HCT116 (cell line): ENCODE data around the gene NAA40. TPM values are rescaled to one million over a fixed set of nuclear protein-coding genes. Genes with fewer than 3 reads are reported as not detected.
A peak's percentile ranks its signal among the peaks of the same experiment; 100 is the strongest.

Source experiments
- ATAC-seq: fragments of 200-7000 bp; cut with Tn5 transposase; 2 replicates; pipeline ENCODE4 v1.9.1; 2020; ENCODE audit warnings: mild to moderate bottlenecking, moderate library complexity
- BruUV-seq: library from RNA; stranded (reverse); fragments of 400-500 nt; replicated peaks from 2 replicates; lab custom pipeline; 2021; lab: Mats Ljungman, UMichigan
- CTCF ChIA-PET: fragments of 300-600 bp; sonication (Branson Sonifier 250); formaldehyde crosslinking; loops from one replicate; lab custom pipeline; 2021; ENCODE audit warnings: antibody characterized with exemption; lab: Charles Lee
- POLR2A ChIA-PET: fragments of 300-600, 350-600 bp; sonication (Branson Sonifier 250); formaldehyde crosslinking; loops from one replicate; lab custom pipeline; 2021; ENCODE audit warnings: antibody characterized with exemption; lab: Charles Lee
- RAD21 ChIA-PET, 2 experiments: fragments of 300-600 bp; sonication (Branson Sonifier 250); formaldehyde crosslinking; loops; one replicate each; lab custom pipeline; 2023; ENCODE audit warnings: low total read pairs in 2 of 2; ENCODE audit not compliant: uncharacterized antibody in 2 of 2, unreplicated experiment in 2 of 2, low non-redundant PET in 1 of 2; lab: Charles Lee
- DNase-seq: peaks from one replicate; pipeline ENCODE4 v3.0.0-alpha.2; 2010; ENCODE audit warnings: low read depth, low spot score
- H2AFZ ChIP-seq: fragments of 200-600 bp; shearing (Covaris generic), sonication (generic); 2 replicates; pipeline ENCODE4 v1.6.1; 2017; ENCODE audit warnings: low read depth, mixed run types, mixed read lengths, antibody characterized with exemption, low read length; ENCODE audit not compliant: poor library complexity, severe bottlenecking
- H3K27ac ChIP-seq: 2 replicates; pipeline ENCODE4 v1.5.1; 2012; ENCODE audit warnings: low read depth, low read length
- H3K27me3 ChIP-seq: fragments of 200-600 bp; sonication (generic); 2 replicates; pipeline ENCODE4 v1.6.1; 2016; ENCODE audit warnings: mixed run types, low read length, mixed read lengths; ENCODE audit not compliant: insufficient read depth
- H3K36me3 ChIP-seq, 2 experiments: fragments of 200-500 bp in 1 of 2; fragments of 200-600 bp in 1 of 2; sonication (Bioruptor generic) in 1 of 2; sonication (generic) in 1 of 2; 2 replicates each; pipeline versions ENCODE4 v1.5.1 to v1.6.1; 2014 to 2016; ENCODE audit warnings: low read length in 2 of 2, inconsistent platforms in 1 of 2, mixed read lengths in 1 of 2, mixed run types in 1 of 2; ENCODE audit not compliant: insufficient read depth in 2 of 2, control insufficient read depth in 1 of 2
- H3K4me1 ChIP-seq, 2 experiments: fragments of 200-600 bp in 1 of 2; sonication (generic) in 1 of 2; 2 replicates each; pipeline versions ENCODE4 v1.5.1 to v1.6.1; 2012 to 2017; ENCODE audit warnings: low read length in 2 of 2, inconsistent platforms in 1 of 2, mild to moderate bottlenecking in 1 of 2, mixed read lengths in 1 of 2, mixed run types in 1 of 2, moderate library complexity in 1 of 2; ENCODE audit not compliant: insufficient read depth in 2 of 2, control insufficient read depth in 1 of 2
- H3K4me2 ChIP-seq: fragments of 200-600 bp; sonication (generic); 2 replicates; pipeline ENCODE4 v1.6.1; 2017; ENCODE audit warnings: mixed run types, low read length, mixed read lengths
- H3K4me3 ChIP-seq, 2 experiments: fragments of 200-600 bp in 1 of 2; sonication (generic) in 1 of 2; replicated peaks in 1 of 2; 2 replicates each; pipeline ENCODE4 v1.5.1; 2011 to 2016; ENCODE audit warnings: low read length in 2 of 2, control low read depth in 1 of 2, low read depth in 1 of 2, mild to moderate bottlenecking in 1 of 2, mixed read lengths in 1 of 2, mixed run types in 1 of 2
- H3K79me2 ChIP-seq: fragments of 200-600 bp; sonication (generic); 2 replicates; pipeline ENCODE4 v1.6.1; 2017; ENCODE audit warnings: mild to moderate bottlenecking, mixed run types, low read length, moderate library complexity, mixed read lengths; ENCODE audit not compliant: insufficient read depth
- H3K9ac ChIP-seq: fragments of 200-600 bp; sonication (generic); 2 replicates; pipeline ENCODE4 v1.6.1; 2016; ENCODE audit warnings: low read length, mixed read lengths
- H3K9me2 ChIP-seq: fragments of 200-600 bp; sonication (generic), shearing (Covaris generic); 2 replicates; pipeline ENCODE4 v1.6.1; 2017; ENCODE audit warnings: mixed run types, mild to moderate bottlenecking, moderate library complexity; ENCODE audit not compliant: insufficient read depth
- H3K9me3 ChIP-seq, 2 experiments: fragments of 200-500 bp in 1 of 2; fragments of 200-600 bp in 1 of 2; sonication (Bioruptor generic) in 1 of 2; sonication (generic) in 1 of 2; 2 replicates each; pipeline ENCODE4 v1.6.1; 2014 to 2017; ENCODE audit warnings: low read length in 2 of 2, mixed read lengths in 2 of 2, inconsistent platforms in 1 of 2, low read depth in 1 of 2, mild to moderate bottlenecking in 1 of 2, mixed run types in 1 of 2, moderate library complexity in 1 of 2; ENCODE audit not compliant: control insufficient read depth in 1 of 2, insufficient read depth in 1 of 2
- H4K20me1 ChIP-seq: fragments of 200-600 bp; sonication (generic), shearing (Covaris generic); 2 replicates; pipeline ENCODE4 v1.6.1; 2017; ENCODE audit warnings: mixed run types, mild to moderate bottlenecking, moderate library complexity; ENCODE audit not compliant: insufficient read depth
- CEBPB ChIP-seq: IDR thresholded peaks from 2 replicates; pipeline ENCODE4 v1.6.1; 2012; ENCODE audit warnings: low read depth
- EGR1 ChIP-seq: IDR thresholded peaks from 2 replicates; pipeline ENCODE4 v1.6.1; 2012; ENCODE audit warnings: low read depth
- ELF1 ChIP-seq: IDR thresholded peaks from 2 replicates; pipeline ENCODE4 v1.6.1; 2012; ENCODE audit warnings: low read depth, borderline replicate concordance
- EZH2phosphoT487 ChIP-seq: fragments of 200-600 bp; IDR thresholded peaks from 2 replicates; pipeline ENCODE4 v1.6.1; 2018; ENCODE audit warnings: antibody characterized with exemption, borderline replicate concordance
- JUND ChIP-seq: IDR thresholded peaks from 2 replicates; pipeline ENCODE4 v1.6.1; 2012
- MAX ChIP-seq: IDR thresholded peaks from 2 replicates; pipeline ENCODE4 v1.6.1; 2012
- RAD21 ChIP-seq: IDR thresholded peaks from 2 replicates; pipeline ENCODE4 v1.6.1; 2012; ENCODE audit warnings: low read depth, mild to moderate bottlenecking
- SP1 ChIP-seq: IDR thresholded peaks from 2 replicates; pipeline ENCODE4 v1.6.1; 2012; ENCODE audit warnings: low read depth
- SRF ChIP-seq: IDR thresholded peaks from 2 replicates; pipeline ENCODE4 v1.6.1; 2012; ENCODE audit warnings: low read depth
- intact Hi-C: fragments of 100-400 bp; cut with micrococcal nuclease; formaldehyde crosslinking; loops from 2 replicates; pipeline ENCODE4 v1.10.0; 2022
- total RNA-seq: library from RNA; stranded (reverse); gene quantifications from one replicate; pipeline ENCODE4 v1.2.1, GENCODE V29; 2021; ENCODE audit not compliant: unreplicated experiment
- TF ChIP-seq, protein P1 (sequence below), 3 experiments: fragments of 200-600 bp in 1 of 3; sonication (generic) in 1 of 3; IDR thresholded peaks in 2 of 3; conservative IDR thresholded peaks in 1 of 3; 2 replicates each; pipeline ENCODE4 v1.5.1; 2012 to 2017; ENCODE audit warnings: low read depth in 2 of 3, low read length in 2 of 3, antibody characterized with exemption in 1 of 3, borderline replicate concordance in 1 of 3, control low read depth in 1 of 3, mild to moderate bottlenecking in 1 of 3, mixed read lengths in 1 of 3, mixed run types in 1 of 3, moderate library complexity in 1 of 3; ENCODE audit not compliant: insufficient read depth in 1 of 3

Gene NAA40
- total RNA-seq, 1 experiment from 2014 or later = 25.3 TPM

DNA sequence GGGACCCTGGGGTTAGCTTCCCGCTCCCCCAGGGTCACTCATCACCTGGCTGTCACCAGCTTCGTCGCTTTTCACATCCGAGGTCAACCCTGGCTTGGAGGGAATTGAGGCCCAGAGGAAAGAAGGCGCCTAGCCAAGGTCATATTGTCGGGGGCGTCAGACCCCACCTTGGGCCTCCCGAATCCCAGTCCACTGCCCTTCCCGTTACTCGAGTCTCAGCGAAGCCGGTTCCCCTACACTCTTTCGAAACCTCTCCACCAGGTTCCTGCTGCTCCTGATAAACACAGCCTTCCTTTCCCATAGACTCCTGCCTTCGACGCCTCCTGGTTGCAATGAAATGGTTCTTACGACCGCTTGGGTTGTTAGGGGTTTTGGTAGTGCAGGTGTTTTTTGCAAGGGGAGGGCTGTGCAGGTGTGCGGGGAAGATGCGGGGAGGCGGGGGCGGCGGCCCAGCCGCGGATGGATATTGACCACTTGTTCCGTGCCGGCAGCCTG, 642 bp downstream of the NAA40 start:
- DNase-seq (no peak), ATAC-seq (no peak)
- Histone ChIP-seq H3K9me3 (no peaks in the 10 kb centered on the region), H2AFZ (no peak overlapping the region), H3K4me3 (peak overlapping the region; percentile 92 to 97), H3K9ac (peak overlapping the region; percentile 89), H3K36me3 (no peaks in the 10 kb centered on the region), H4K20me1 (no peaks in the 10 kb centered on the region), H3K9me2 (no peaks in the 10 kb centered on the region), H3K4me2 (peak overlapping the region; percentile 94), H3K27me3 (no peaks in the 10 kb centered on the region), H3K27ac (peak overlapping the region; percentile 63), H3K79me2 (peaks cover 56% of the 10 kb centered on the region), H3K4me1 (peaks cover 10 to 29% of the 10 kb centered on the region in 2 experiments)
- intact Hi-C loops = no loop called here
- RAD21 ChIA-PET = interaction anchor here (0.6 kb wide), 2 partner anchors 22 to 68 kb away, joined by 3 read pairs; no protein-coding TSS in a partner anchor
- no TSS peak for BruUV-seq
- TF ChIP-seq SRF = no peak
- TF ChIP-seq ELF1 = no peak
- TF ChIP-seq EGR1 = 0 out of 2 replicates have a peak, but pooled peaks have one; percentile 10
- TF ChIP-seq RAD21 = no peak
- TF ChIP-seq, protein P1, sequence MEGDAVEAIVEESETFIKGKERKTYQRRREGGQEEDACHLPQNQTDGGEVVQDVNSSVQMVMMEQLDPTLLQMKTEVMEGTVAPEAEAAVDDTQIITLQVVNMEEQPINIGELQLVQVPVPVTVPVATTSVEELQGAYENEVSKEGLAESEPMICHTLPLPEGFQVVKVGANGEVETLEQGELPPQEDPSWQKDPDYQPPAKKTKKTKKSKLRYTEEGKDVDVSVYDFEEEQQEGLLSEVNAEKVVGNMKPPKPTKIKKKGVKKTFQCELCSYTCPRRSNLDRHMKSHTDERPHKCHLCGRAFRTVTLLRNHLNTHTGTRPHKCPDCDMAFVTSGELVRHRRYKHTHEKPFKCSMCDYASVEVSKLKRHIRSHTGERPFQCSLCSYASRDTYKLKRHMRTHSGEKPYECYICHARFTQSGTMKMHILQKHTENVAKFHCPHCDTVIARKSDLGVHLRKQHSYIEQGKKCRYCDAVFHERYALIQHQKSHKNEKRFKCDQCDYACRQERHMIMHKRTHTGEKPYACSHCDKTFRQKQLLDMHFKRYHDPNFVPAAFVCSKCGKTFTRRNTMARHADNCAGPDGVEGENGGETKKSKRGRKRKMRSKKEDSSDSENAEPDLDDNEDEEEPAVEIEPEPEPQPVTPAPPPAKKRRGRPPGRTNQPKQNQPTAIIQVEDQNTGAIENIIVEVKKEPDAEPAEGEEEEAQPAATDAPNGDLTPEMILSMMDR (IDR thresholded peaks at IDR 0.05 in 2 of 3, conservative IDR thresholded peaks at IDR 0.05 in 1 of 3; ENCODE audit: borderline replicate concordance in 1 of 3, insufficient read depth in 1 of 3, low read depth in 2 of 3, low read length in 2 of 3) = no peak
- CTCF ChIA-PET = interaction anchor here (0.8 kb wide), 1 partner anchor 102 kb away, joined by 3 read pairs; no protein-coding TSS in a partner anchor
- POLR2A ChIA-PET = no interaction called here

- Histone ChIP-seq H2AFZ (no peak overlapping the region), H3K9me2 (no peaks in the 10 kb centered on the region), H3K9ac (no peak overlapping the region), H4K20me1 (no peaks in the 10 kb centered on the region; the same call in 1 of the 2 replicates), H3K36me3 (no peaks in the 10 kb centered on the region), H3K27me3 (no peaks in the 10 kb centered on the region), H3K9me3 (no peaks in the 10 kb centered on the region), H3K4me2 (no peak overlapping the region), H3K4me3 (no peak overlapping the region), H3K79me2 (peaks cover 66% of the 10 kb centered on the region), H3K27ac (no peak overlapping the region), H3K4me1 (peaks cover 10 to 34% of the 10 kb centered on the region in 2 experiments)
- ChIA-PET RAD21 (no interaction called here), CTCF (no interaction called here), POLR2A (no interaction called here)
- no peak for DNase-seq
- intact Hi-C loops = no loop called here
- ATAC-seq = no peak
- TSS peak; percentile 57 for BruUV-seq
- TF ChIP-seq CEBPB (no peak), JUND (no peak), SP1 (no peak), MAX (no peak), EZH2phosphoT487 (no peak)
Observed at GRCh38 chr11:63940786-63941185, 2.0 kb downstream of the NAA40 start.
